HEK293T (cell line): ENCODE data around the gene CAMK2A.

Experiments used
- ARNT ChIP-seq: fragments of 450-650 bp; IDR thresholded peaks from 2 replicates; pipeline ENCODE4 v1.6.1; 2017; ENCODE audit warnings: mild to moderate bottlenecking
- BHLHE40 ChIP-seq: fragments of 450-650 bp; IDR thresholded peaks from 2 replicates; pipeline ENCODE4 v1.6.1; 2016; ENCODE audit warnings: mild to moderate bottlenecking, moderate library complexity, borderline replicate concordance
- ELF4 ChIP-seq: fragments of 450-650 bp; IDR thresholded peaks from 2 replicates; pipeline ENCODE4 v1.6.1; 2017; ENCODE audit warnings: antibody characterized with exemption
- NFRKB ChIP-seq: fragments of 450-650 bp; IDR thresholded peaks from 2 replicates; pipeline ENCODE4 v1.6.1; 2016; ENCODE audit warnings: mild to moderate bottlenecking, moderate library complexity
- SP1 ChIP-seq: fragments of 450-650 bp; IDR thresholded peaks from 2 replicates; pipeline ENCODE4 v1.6.1; 2017
- SUZ12 ChIP-seq: fragments of 450-650 bp; IDR thresholded peaks from 2 replicates; pipeline ENCODE4 v1.6.1; 2016; ENCODE audit warnings: mild to moderate bottlenecking
- TARDBP ChIP-seq: fragments of 450-650 bp; IDR thresholded peaks from 2 replicates; pipeline ENCODE4 v1.6.1; 2016
- ZNF384 ChIP-seq: fragments of 450-650 bp; IDR thresholded peaks from 2 replicates; pipeline ENCODE4 v1.6.1; 2016

- TF ChIP-seq ZNF384: no peak
- no peak for TF ChIP-seq NFRKB
- TF ChIP-seq ELF4: no peak
- no peak for TF ChIP-seq SP1
- no peak for TF ChIP-seq TARDBP
- TF ChIP-seq ARNT: no peak
- TF ChIP-seq SUZ12: no peak
- no peak for TF ChIP-seq BHLHE40
These were observed 10.1 kb downstream of the CAMK2A start for GRCh38 chr5:150279330-150280020.
